Keratinocyte (primary cell): ENCODE data around the gene ANKRD60.

Source experiments
- EZH2 ChIP-seq: IDR thresholded peaks from one replicate; pipeline ENCODE4 v1.6.1; 2012; ENCODE audit warnings: inconsistent platforms, mild to moderate bottlenecking, low read length, moderate library complexity
- TF ChIP-seq, protein P1 (sequence below), 3 experiments: IDR thresholded peaks in 1 of 3; conservative IDR thresholded peaks in 1 of 3; optimal IDR thresholded peaks in 1 of 3; 2 replicates in 2 of 3; 3 replicates in 1 of 3; pipeline versions ENCODE3 to v1.5.1; 2011; ENCODE audit warnings: low read length in 3 of 3, mild to moderate bottlenecking in 3 of 3, moderate library complexity in 2 of 3, control low read depth in 1 of 3, inconsistent platforms in 1 of 3; ENCODE audit not compliant: insufficient read depth in 2 of 3; ENCODE audit errors: extremely low read depth in 1 of 3

- TF ChIP-seq, protein P1, sequence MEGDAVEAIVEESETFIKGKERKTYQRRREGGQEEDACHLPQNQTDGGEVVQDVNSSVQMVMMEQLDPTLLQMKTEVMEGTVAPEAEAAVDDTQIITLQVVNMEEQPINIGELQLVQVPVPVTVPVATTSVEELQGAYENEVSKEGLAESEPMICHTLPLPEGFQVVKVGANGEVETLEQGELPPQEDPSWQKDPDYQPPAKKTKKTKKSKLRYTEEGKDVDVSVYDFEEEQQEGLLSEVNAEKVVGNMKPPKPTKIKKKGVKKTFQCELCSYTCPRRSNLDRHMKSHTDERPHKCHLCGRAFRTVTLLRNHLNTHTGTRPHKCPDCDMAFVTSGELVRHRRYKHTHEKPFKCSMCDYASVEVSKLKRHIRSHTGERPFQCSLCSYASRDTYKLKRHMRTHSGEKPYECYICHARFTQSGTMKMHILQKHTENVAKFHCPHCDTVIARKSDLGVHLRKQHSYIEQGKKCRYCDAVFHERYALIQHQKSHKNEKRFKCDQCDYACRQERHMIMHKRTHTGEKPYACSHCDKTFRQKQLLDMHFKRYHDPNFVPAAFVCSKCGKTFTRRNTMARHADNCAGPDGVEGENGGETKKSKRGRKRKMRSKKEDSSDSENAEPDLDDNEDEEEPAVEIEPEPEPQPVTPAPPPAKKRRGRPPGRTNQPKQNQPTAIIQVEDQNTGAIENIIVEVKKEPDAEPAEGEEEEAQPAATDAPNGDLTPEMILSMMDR (optimal IDR thresholded peaks at IDR 0.05 in 1 of 3, IDR thresholded peaks at IDR 0.05 in 1 of 3, conservative IDR thresholded peaks at IDR 0.05 in 1 of 3; ENCODE audit: extremely low read depth in 1 of 3, insufficient read depth in 2 of 3, low read length in 3 of 3): no peak
- TF ChIP-seq EZH2: no peak
Measured at GRCh38 chr20:58167759-58168158, 60.7 kb downstream of the ANKRD60 start.
